Measurements from ENCODE around the gene PDE6H. TPM values are rescaled to one million over a fixed set of nuclear protein-coding genes. Genes with fewer than 3 reads are reported as not detected.

PDE6H gene
- total and polyA plus RNA-seq, 8 donors = not detected

- no peaks in the 10 kb centered on the region for H3K9me3 ChIP-seq
- no peak overlapping the region for H3K27ac ChIP-seq
- ATAC-seq (no peak), FAIRE-seq (no peak), DNase-seq (no peak)
- no peak overlapping the region for H3K4me3 ChIP-seq
- H3K36me3 ChIP-seq = no peaks in the 10 kb centered on the region
- intact Hi-C loops (cut with DNase I) = loop anchor here in 1 of 3 donors (5.0 kb wide), 1 partner anchor 141 kb away; no protein-coding TSS in a partner anchor
- TF ChIP-seq, protein P1, sequence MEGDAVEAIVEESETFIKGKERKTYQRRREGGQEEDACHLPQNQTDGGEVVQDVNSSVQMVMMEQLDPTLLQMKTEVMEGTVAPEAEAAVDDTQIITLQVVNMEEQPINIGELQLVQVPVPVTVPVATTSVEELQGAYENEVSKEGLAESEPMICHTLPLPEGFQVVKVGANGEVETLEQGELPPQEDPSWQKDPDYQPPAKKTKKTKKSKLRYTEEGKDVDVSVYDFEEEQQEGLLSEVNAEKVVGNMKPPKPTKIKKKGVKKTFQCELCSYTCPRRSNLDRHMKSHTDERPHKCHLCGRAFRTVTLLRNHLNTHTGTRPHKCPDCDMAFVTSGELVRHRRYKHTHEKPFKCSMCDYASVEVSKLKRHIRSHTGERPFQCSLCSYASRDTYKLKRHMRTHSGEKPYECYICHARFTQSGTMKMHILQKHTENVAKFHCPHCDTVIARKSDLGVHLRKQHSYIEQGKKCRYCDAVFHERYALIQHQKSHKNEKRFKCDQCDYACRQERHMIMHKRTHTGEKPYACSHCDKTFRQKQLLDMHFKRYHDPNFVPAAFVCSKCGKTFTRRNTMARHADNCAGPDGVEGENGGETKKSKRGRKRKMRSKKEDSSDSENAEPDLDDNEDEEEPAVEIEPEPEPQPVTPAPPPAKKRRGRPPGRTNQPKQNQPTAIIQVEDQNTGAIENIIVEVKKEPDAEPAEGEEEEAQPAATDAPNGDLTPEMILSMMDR (IDR thresholded peaks at IDR 0.05) = no peak
- WGBS, 2 donors = 85 to 92% methylated on average over 3 of the region's 3 CpGs
- H3K4me1 ChIP-seq = no peaks in the 10 kb centered on the region
- H3K27me3 ChIP-seq = no peaks in the 10 kb centered on the region
Observed at GRCh38 chr12:14988035-14988434, 15.2 kb downstream of the PDE6H start.

DNA sequence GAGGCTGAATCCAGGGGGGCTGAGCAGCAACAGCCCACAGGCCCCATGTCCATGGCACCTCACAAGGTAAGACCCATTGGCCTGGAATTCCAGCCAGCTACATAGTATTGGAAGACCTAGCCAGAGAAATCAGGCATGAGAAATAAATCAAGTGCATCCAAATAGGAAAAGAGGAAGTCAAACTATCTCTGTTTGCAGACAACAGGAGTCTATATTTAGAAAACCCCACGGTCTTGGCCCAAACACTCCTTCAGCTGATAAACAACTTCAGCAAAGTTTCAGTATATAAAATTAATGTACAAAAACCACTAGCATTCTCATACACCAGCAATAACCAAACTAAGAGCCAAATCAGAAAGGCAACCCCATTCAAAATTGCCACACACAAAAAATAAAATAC is 16.9 kb downstream of the PDE6H start:
- TF ChIP-seq, protein P1 (IDR thresholded peaks at IDR 0.05) = no peak
- no peak overlapping the region for H3K4me3 ChIP-seq
- FAIRE-seq (no peak), DNase-seq (no peak), ATAC-seq (no peak)
- H3K9me3 ChIP-seq = no peaks in the 10 kb centered on the region
- 24 to 27% methylated on average over 1 of the region's 1 CpG for WGBS, 2 donors
- no peaks in the 10 kb centered on the region for H3K4me1 ChIP-seq
- intact Hi-C loops (cut with DNase I) = loop anchor here (5.0 to 10.0 kb wide), 2 partner anchors 135 to 142 kb away; no protein-coding TSS in a partner anchor
- H3K36me3 ChIP-seq = no peaks in the 10 kb centered on the region
- H3K27ac ChIP-seq = no peak overlapping the region
- no peaks in the 10 kb centered on the region for H3K27me3 ChIP-seq

DNA sequence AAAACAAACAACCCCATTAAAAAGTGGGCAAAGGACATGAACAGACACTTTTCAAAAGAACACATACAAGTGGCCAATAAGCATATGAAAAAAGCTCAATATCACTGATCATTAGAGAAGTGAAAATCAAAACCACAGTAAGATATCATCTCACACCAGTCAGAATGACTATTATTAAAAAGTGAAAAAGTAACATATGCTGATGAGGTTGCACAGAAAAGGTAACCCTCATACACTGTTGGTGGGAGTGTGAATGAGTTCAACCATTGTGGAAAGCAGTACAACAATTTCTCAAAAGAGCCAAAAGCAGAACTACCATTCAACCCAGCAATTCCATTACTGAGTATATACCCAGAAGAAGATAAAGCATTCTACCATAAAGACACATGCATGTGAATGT is 18.2 kb downstream of the PDE6H start:
- H3K9me3 ChIP-seq = no peaks in the 10 kb centered on the region
- H3K27ac ChIP-seq = no peak overlapping the region
- peaks cover 0 to 5% (median 0%) of the 10 kb centered on the region in 3 donors for H3K4me1 ChIP-seq
- DNase-seq = no peak
- H3K4me3 ChIP-seq = no peak overlapping the region
- no peak for FAIRE-seq
- no peaks in the 10 kb centered on the region for H3K36me3 ChIP-seq
- TF ChIP-seq, protein P1 (IDR thresholded peaks at IDR 0.05) = no peak
- intact Hi-C loops (cut with DNase I) = loop anchor here in 2 of 3 donors (5.0 to 10.0 kb wide), 2 partner anchors 136 to 144 kb away; no protein-coding TSS in a partner anchor
- ATAC-seq = no peak
- no peaks in the 10 kb centered on the region for H3K27me3 ChIP-seq

- intact Hi-C loops (cut with DNase I) = loop anchor here in 2 of 3 donors (5.0 to 10.0 kb wide), 2 partner anchors 138 to 145 kb away; no protein-coding TSS in a partner anchor
- ATAC-seq (no peak), DNase-seq (no peak), FAIRE-seq (no peak)
- TF ChIP-seq, protein P1 (IDR thresholded peaks at IDR 0.05) = no peak
- H3K36me3 ChIP-seq = no peaks in the 10 kb centered on the region
- no peaks in the 10 kb centered on the region for H3K9me3 ChIP-seq
- H3K27me3 ChIP-seq = no peaks in the 10 kb centered on the region
- WGBS, 2 donors = 92 to 99% methylated on average over 3 of the region's 3 CpGs
- H3K27ac ChIP-seq = no peak overlapping the region
- no peak overlapping the region for H3K4me3 ChIP-seq
- H3K4me1 ChIP-seq = peaks cover 0 to 5% (median 0%) of the 10 kb centered on the region in 3 donors
Observed at GRCh38 chr12:14992673-14993072, 19.8 kb downstream of the PDE6H start.

GRCh38 chr12:14993117-14993516 is 20.3 kb downstream of the PDE6H start:
- no peaks in the 10 kb centered on the region for H3K27me3 ChIP-seq
- TF ChIP-seq, protein P1 (IDR thresholded peaks at IDR 0.05) = no peak

More at GRCh38 chr12:14993117-14993516, 20.3 kb downstream of the PDE6H start:
- no peaks in the 10 kb centered on the region for H3K9me3 ChIP-seq
- no peaks in the 10 kb centered on the region for H3K36me3 ChIP-seq
- ATAC-seq (no peak), FAIRE-seq (no peak), DNase-seq (no peak)
- H3K4me3 ChIP-seq = no peak overlapping the region
- intact Hi-C loops (cut with DNase I) = loop anchor here in 2 of 3 donors (5.0 to 10.0 kb wide), 2 partner anchors 138 to 146 kb away; no protein-coding TSS in a partner anchor
- no peak overlapping the region for H3K27ac ChIP-seq
- 63 to 78% methylated on average over 5 of the region's 5 CpGs for WGBS, 2 donors
- peaks cover 0 to 5% (median 0%) of the 10 kb centered on the region in 3 donors for H3K4me1 ChIP-seq

Measured in pancreas (tissue), 10 donors.